ENCODE results near the gene FECH.

GRCh38 chr18:57619876-57620275 lies 33.4 kb upstream of the FECH start:
- no peak for TF ChIP-seq POLR2AphosphoS5 (IDR thresholded peaks at IDR 0.05)
- TF ChIP-seq, protein P1, sequence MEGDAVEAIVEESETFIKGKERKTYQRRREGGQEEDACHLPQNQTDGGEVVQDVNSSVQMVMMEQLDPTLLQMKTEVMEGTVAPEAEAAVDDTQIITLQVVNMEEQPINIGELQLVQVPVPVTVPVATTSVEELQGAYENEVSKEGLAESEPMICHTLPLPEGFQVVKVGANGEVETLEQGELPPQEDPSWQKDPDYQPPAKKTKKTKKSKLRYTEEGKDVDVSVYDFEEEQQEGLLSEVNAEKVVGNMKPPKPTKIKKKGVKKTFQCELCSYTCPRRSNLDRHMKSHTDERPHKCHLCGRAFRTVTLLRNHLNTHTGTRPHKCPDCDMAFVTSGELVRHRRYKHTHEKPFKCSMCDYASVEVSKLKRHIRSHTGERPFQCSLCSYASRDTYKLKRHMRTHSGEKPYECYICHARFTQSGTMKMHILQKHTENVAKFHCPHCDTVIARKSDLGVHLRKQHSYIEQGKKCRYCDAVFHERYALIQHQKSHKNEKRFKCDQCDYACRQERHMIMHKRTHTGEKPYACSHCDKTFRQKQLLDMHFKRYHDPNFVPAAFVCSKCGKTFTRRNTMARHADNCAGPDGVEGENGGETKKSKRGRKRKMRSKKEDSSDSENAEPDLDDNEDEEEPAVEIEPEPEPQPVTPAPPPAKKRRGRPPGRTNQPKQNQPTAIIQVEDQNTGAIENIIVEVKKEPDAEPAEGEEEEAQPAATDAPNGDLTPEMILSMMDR (IDR thresholded peaks at IDR 0.05): no peak

Data from stomach (tissue), 4 donors.